Ascending aorta (tissue), 2 donors: Measurements from ENCODE around the gene ATL2. TPM values are rescaled to one million over a fixed set of nuclear protein-coding genes. Genes with fewer than 3 reads are reported as not detected.

Experiments used
- DNase-seq, 2 donors: peaks; one replicate each; pipeline ENCODE4 v3.0.0-alpha.2; 2019; ENCODE audit warnings: low spot score in 2 of 2
- H3K27ac ChIP-seq, 2 donors: fragments of 200-600 bp; sonication (generic); one replicate each; pipeline ENCODE4 v1.5.1; 2016 to 2017; ENCODE audit warnings: mild to moderate bottlenecking in 1 of 2
- H3K27me3 ChIP-seq: fragments of 200-600 bp; sonication (generic); one replicate; pipeline ENCODE4 v1.5.1; 2017
- H3K36me3 ChIP-seq, 2 donors: fragments of 200-600 bp; sonication (generic); one replicate each; pipeline ENCODE4 v1.5.1; 2016
- H3K4me1 ChIP-seq, 2 donors: fragments of 200-600 bp; sonication (generic); one replicate each; pipeline ENCODE4 v1.5.1; 2016 to 2017; ENCODE audit warnings: mild to moderate bottlenecking in 1 of 2
- H3K4me3 ChIP-seq, 2 donors: fragments of 200-600 bp; sonication (generic); one replicate each; pipeline ENCODE4 v1.5.1; 2016 to 2017; ENCODE audit warnings: mild to moderate bottlenecking in 1 of 2
- H3K9me3 ChIP-seq, 2 donors: fragments of 200-600 bp; sonication (generic); one replicate each; pipeline ENCODE4 v1.5.1; 2016
- intact Hi-C: fragments of 100-400 bp; cut with DNase I; formaldehyde crosslinking; loops from one replicate; pipeline ENCODE4 v1.15.1; 2023
- total RNA-seq: library from RNA; depleted of rRNA; stranded (reverse); fragments of >200 nt; gene quantifications from one replicate; pipeline ENCODE4 v1.1.0, GENCODE V29; 2016
- TF ChIP-seq, protein P1 (sequence below), 3 experiments: fragments of 200-600 bp in 2 of 3; fragments of 450-650 bp in 1 of 3; sonication (generic) in 2 of 3; IDR thresholded peaks; one replicate each; pipeline ENCODE4 v1.5.1; 2016 to 2019; ENCODE audit warnings: antibody characterized with exemption in 3 of 3, mild to moderate bottlenecking in 1 of 3, moderate library complexity in 1 of 3

ATL2 gene
- total RNA-seq, 1 donor from 2014 or later: 49.1 TPM

GRCh38 chr2:38301969-38302702 is 74.9 kb downstream of the ATL2 start:
- no peak overlapping the region for H3K27ac ChIP-seq
- no peak overlapping the region for H3K4me3 ChIP-seq
- H3K9me3 ChIP-seq: no peaks in the 10 kb centered on the region
- H3K27me3 ChIP-seq: no peaks in the 10 kb centered on the region
- TF ChIP-seq, protein P1, sequence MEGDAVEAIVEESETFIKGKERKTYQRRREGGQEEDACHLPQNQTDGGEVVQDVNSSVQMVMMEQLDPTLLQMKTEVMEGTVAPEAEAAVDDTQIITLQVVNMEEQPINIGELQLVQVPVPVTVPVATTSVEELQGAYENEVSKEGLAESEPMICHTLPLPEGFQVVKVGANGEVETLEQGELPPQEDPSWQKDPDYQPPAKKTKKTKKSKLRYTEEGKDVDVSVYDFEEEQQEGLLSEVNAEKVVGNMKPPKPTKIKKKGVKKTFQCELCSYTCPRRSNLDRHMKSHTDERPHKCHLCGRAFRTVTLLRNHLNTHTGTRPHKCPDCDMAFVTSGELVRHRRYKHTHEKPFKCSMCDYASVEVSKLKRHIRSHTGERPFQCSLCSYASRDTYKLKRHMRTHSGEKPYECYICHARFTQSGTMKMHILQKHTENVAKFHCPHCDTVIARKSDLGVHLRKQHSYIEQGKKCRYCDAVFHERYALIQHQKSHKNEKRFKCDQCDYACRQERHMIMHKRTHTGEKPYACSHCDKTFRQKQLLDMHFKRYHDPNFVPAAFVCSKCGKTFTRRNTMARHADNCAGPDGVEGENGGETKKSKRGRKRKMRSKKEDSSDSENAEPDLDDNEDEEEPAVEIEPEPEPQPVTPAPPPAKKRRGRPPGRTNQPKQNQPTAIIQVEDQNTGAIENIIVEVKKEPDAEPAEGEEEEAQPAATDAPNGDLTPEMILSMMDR (IDR thresholded peaks at IDR 0.05): no peak
- no peak for DNase-seq
- H3K4me1 ChIP-seq: no peaks in the 10 kb centered on the region
- peaks cover 31% of the 10 kb centered on the region in 2 donors for H3K36me3 ChIP-seq
- intact Hi-C loops: no loop called here

GRCh38 chr2:38301340-38301968 is 75.6 kb downstream of the ATL2 start:
- Histone ChIP-seq H3K27ac (no peak overlapping the region), H3K27me3 (no peaks in the 10 kb centered on the region)
- intact Hi-C loops: no loop called here

DNA sequence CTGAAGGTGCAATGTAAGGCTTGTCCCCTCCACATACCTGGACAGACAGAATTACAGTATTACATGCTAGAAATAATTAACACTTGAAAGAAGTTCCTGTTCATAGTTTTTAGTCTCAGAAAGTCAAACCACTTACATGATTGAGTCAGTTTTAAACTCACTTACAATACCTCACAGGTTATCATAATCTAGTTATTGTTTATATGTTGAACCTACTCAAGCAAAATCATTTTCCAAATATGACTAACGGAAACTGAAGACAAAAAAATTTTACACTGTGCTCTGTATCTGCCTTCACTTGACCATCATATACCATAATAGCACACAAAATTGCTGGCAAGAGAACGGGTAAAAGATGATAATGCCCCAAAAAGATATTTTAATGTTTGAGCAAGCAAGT is 78.5 kb downstream of the ATL2 start:
- no peak overlapping the region for H3K27ac ChIP-seq
- intact Hi-C loops: no loop called here
- H3K9me3 ChIP-seq: no peaks in the 10 kb centered on the region
- no peak overlapping the region for H3K4me3 ChIP-seq
- H3K4me1 ChIP-seq: no peaks in the 10 kb centered on the region
- TF ChIP-seq, protein P1 (IDR thresholded peaks at IDR 0.05): no peak
- DNase-seq: no peak
- no peaks in the 10 kb centered on the region for H3K27me3 ChIP-seq
- H3K36me3 ChIP-seq: peaks cover 39 to 46% of the 10 kb centered on the region in 2 donors

More at GRCh38 chr2:38301340-38301968, 75.6 kb downstream of the ATL2 start:
- Histone ChIP-seq H3K4me1 (no peaks in the 10 kb centered on the region), H3K4me3 (no peak overlapping the region), H3K36me3 (peaks cover 32% of the 10 kb centered on the region in 2 donors), H3K9me3 (no peaks in the 10 kb centered on the region)
- TF ChIP-seq, protein P1 (IDR thresholded peaks at IDR 0.05): no peak
- no peak for DNase-seq

DNA sequence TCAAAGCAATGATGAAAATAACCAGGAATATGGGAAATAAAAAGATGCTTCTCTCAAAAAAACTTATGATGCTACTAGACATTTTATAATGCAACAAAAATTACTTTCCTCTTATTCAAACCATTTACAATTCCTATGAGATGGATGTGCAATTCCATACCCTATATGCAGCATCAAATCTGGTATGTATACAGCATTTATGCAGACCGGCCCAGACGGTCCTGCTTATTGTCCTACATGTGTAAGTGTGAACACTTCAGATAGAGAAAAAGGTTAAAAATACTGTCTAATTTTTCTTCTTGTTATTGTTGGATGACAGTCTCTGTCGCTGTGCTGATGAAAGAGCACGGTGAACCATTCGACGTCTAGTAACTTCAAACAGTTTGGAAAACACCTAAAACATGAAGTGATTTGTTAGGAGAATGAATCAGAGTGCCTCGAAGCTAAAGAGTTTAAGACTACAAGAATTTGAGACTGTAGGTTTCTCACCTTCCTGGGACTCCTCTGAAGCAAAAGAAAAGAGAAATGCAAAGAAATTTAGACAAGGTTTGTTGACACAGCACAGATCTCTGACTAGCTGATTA is 80.8 kb downstream of the ATL2 start:
- intact Hi-C loops: no loop called here
- H3K4me1 ChIP-seq: no peaks in the 10 kb centered on the region
- no peak overlapping the region for H3K27ac ChIP-seq
- DNase-seq: no peak
- H3K4me3 ChIP-seq: no peak overlapping the region
- no peaks in the 10 kb centered on the region for H3K27me3 ChIP-seq
- TF ChIP-seq, protein P1 (IDR thresholded peaks at IDR 0.05): no peak
- H3K36me3 ChIP-seq: peaks cover 29 to 37% of the 10 kb centered on the region in 2 donors
- no peaks in the 10 kb centered on the region for H3K9me3 ChIP-seq

- no peak for DNase-seq
- Histone ChIP-seq H3K27me3 (no peaks in the 10 kb centered on the region), H3K4me1 (no peaks in the 10 kb centered on the region), H3K9me3 (no peaks in the 10 kb centered on the region), H3K36me3 (peaks cover 29 to 32% of the 10 kb centered on the region in 2 donors), H3K4me3 (no peak overlapping the region), H3K27ac (no peak overlapping the region)
- TF ChIP-seq, protein P1 (IDR thresholded peaks at IDR 0.05): no peak
- intact Hi-C loops: no loop called here
These were observed 82.5 kb downstream of the ATL2 start for GRCh38 chr2:38294597-38294996.
